Measurements from ENCODE around the gene GABARAP.

GABARAP gene

GRCh38 chr17:7262192-7262934 is 20.1 kb upstream of the GABARAP start, which contains the start of gene CLDN7:
Gene CLDN7, minus strand, starts transcription at chr17:7262478. Its CDS starts 435 bp downstream, at chr17:7262043.
- peaks cover 27 to 31% of the 10 kb centered on the region in 2 experiments for H3K4me1 ChIP-seq (ENCODE audit: control insufficient read depth in 1 of 2, insufficient read depth in 1 of 2, low read depth in 1 of 2, low read length in 1 of 2)
- no peaks in the 10 kb centered on the region for H3K9me3 ChIP-seq
- H3K4me3 ChIP-seq (ENCODE audit: low read depth in 1 of 2, low read length in 1 of 2), result peak within 1 kb of the TSS; percentile 52 to 69
- no peak for TF ChIP-seq CTCF (IDR thresholded peaks at IDR 0.05)
- peaks cover 17% of the 10 kb centered on the region for H3K36me3 ChIP-seq
- H3K27ac ChIP-seq, result peak within 1 kb of the TSS; percentile 23
- H3K27me3 ChIP-seq, result peaks cover 78% of the 10 kb centered on the region

GRCh38 chr17:7261379-7262191 is 19.3 kb upstream of the GABARAP start:
- H3K36me3 ChIP-seq, result peaks cover 19% of the 10 kb centered on the region

GRCh38 chr17:7260651-7261378 is 18.6 kb upstream of the GABARAP start:
- Histone ChIP-seq H3K27ac (peak overlapping the region; percentile 23), H3K4me1 (ENCODE audit: control insufficient read depth in 1 of 2, insufficient read depth in 1 of 2, low read depth in 1 of 2, low read length in 1 of 2) (peaks cover 27 to 31% of the 10 kb centered on the region in 2 experiments), H3K27me3 (peaks cover 62% of the 10 kb centered on the region), H3K4me3 (ENCODE audit: low read depth in 1 of 2, low read length in 1 of 2) (peak overlapping the region; percentile 52 to 69), H3K36me3 (peaks cover 22% of the 10 kb centered on the region), H3K9me3 (no peaks in the 10 kb centered on the region)
- TF ChIP-seq CTCF (IDR thresholded peaks at IDR 0.05), result no peak

More at GRCh38 chr17:7261379-7262191, 19.3 kb upstream of the GABARAP start:
- H3K27me3 ChIP-seq, result peaks cover 70% of the 10 kb centered on the region
- H3K9me3 ChIP-seq, result no peaks in the 10 kb centered on the region
- peak overlapping the region; percentile 23 for H3K27ac ChIP-seq
- TF ChIP-seq CTCF (IDR thresholded peaks at IDR 0.05), result no peak
- H3K4me1 ChIP-seq (ENCODE audit: control insufficient read depth in 1 of 2, insufficient read depth in 1 of 2, low read depth in 1 of 2, low read length in 1 of 2), result peaks cover 27 to 31% of the 10 kb centered on the region in 2 experiments
- peak overlapping the region; percentile 52 to 69 for H3K4me3 ChIP-seq (ENCODE audit: low read depth in 1 of 2, low read length in 1 of 2)

- Histone ChIP-seq H3K27me3 (peaks cover 55% of the 10 kb centered on the region), H3K36me3 (peaks cover 22% of the 10 kb centered on the region), H3K4me3 (ENCODE audit: low read depth in 1 of 2, low read length in 1 of 2) (no peak overlapping the region), H3K27ac (no peak overlapping the region), H3K9me3 (no peaks in the 10 kb centered on the region), H3K4me1 (ENCODE audit: control insufficient read depth in 1 of 2, insufficient read depth in 1 of 2, low read depth in 1 of 2, low read length in 1 of 2) (peaks cover 27 to 31% of the 10 kb centered on the region in 2 experiments)
- TF ChIP-seq CTCF (IDR thresholded peaks at IDR 0.05), result no peak
Observed at GRCh38 chr17:7260151-7260550, 17.9 kb upstream of the GABARAP start.

GRCh38 chr17:7259555-7259889 is 17.3 kb upstream of the GABARAP start:
- no peak overlapping the region for H3K27ac ChIP-seq

More at GRCh38 chr17:7259555-7259889, 17.3 kb upstream of the GABARAP start:
- H3K4me1 ChIP-seq (ENCODE audit: control insufficient read depth in 1 of 2, insufficient read depth in 1 of 2, low read depth in 1 of 2, low read length in 1 of 2), result peaks cover 27 to 31% of the 10 kb centered on the region in 2 experiments
- peaks cover 49% of the 10 kb centered on the region for H3K27me3 ChIP-seq
- peaks cover 22% of the 10 kb centered on the region for H3K36me3 ChIP-seq
- no peak for TF ChIP-seq CTCF (IDR thresholded peaks at IDR 0.05)
- no peak overlapping the region for H3K4me3 ChIP-seq (ENCODE audit: low read depth in 1 of 2, low read length in 1 of 2)
- no peaks in the 10 kb centered on the region for H3K9me3 ChIP-seq

Data from neutrophil (primary cell).